Mononuclear cell (primary cell): ENCODE data around the gene PVALB. TPM values are rescaled to one million over a fixed set of nuclear protein-coding genes. Genes with fewer than 3 reads are reported as not detected.
A peak's percentile ranks its signal among the peaks of the same experiment; 100 is the strongest.

Source experiments
- H3K27me3 ChIP-seq: 2 replicates; pipeline ENCODE4 v1.6.0; 2011; ENCODE audit warnings: low read length, control low read depth; ENCODE audit not compliant: insufficient read depth
- H3K4me1 ChIP-seq: 2 replicates; pipeline ENCODE4 v1.5.1; 2011; ENCODE audit warnings: mild to moderate bottlenecking, low read length, control low read depth; ENCODE audit not compliant: insufficient read depth
- H3K4me3 ChIP-seq: 2 replicates; pipeline ENCODE4 v1.5.1; 2011; ENCODE audit warnings: mild to moderate bottlenecking, low read length, moderate library complexity
- H3K9me3 ChIP-seq: 2 replicates; pipeline ENCODE4 v1.5.1; 2011; ENCODE audit warnings: low read depth, mild to moderate bottlenecking, control low read depth, low read length
- total RNA-seq: library from RNA; depleted of rRNA; stranded (reverse); fragments of >200 nt; gene quantifications from one replicate; pipeline ENCODE4 v1.2.3, GENCODE V29; 2012

Gene PVALB
- total RNA-seq, 1 donor, result 0.73 TPM

GRCh38 chr22:36855478-36855877, 38.6 kb upstream of the PVALB start:
- H3K4me1 ChIP-seq, result peaks cover 56% of the 10 kb centered on the region

GRCh38 chr22:36853407-36854099, 36.7 kb upstream of the PVALB start:
- Histone ChIP-seq H3K4me3 (peak overlapping the region; percentile 23), H3K27me3 (no peaks in the 10 kb centered on the region), H3K9me3 (no peaks in the 10 kb centered on the region), H3K4me1 (peaks cover 37% of the 10 kb centered on the region)

More at GRCh38 chr22:36855478-36855877, 38.6 kb upstream of the PVALB start:
- Histone ChIP-seq H3K9me3 (no peaks in the 10 kb centered on the region), H3K4me3 (no peak overlapping the region), H3K27me3 (no peaks in the 10 kb centered on the region)

GRCh38 chr22:36852056-36852973, 35.5 kb upstream of the PVALB start:
- no peaks in the 10 kb centered on the region for H3K27me3 ChIP-seq
- H3K9me3 ChIP-seq, result no peaks in the 10 kb centered on the region
- H3K4me3 ChIP-seq, result no peak overlapping the region
- H3K4me1 ChIP-seq, result peaks cover 26% of the 10 kb centered on the region

- Histone ChIP-seq H3K4me1 (peaks cover 12% of the 10 kb centered on the region), H3K27me3 (no peaks in the 10 kb centered on the region), H3K4me3 (no peak overlapping the region), H3K9me3 (no peaks in the 10 kb centered on the region)
Measured at GRCh38 chr22:36850682-36851081, 33.8 kb upstream of the PVALB start.

- H3K9me3 ChIP-seq, result no peaks in the 10 kb centered on the region
- H3K4me1 ChIP-seq, result peaks cover 12% of the 10 kb centered on the region
- no peak overlapping the region for H3K4me3 ChIP-seq
- H3K27me3 ChIP-seq, result no peaks in the 10 kb centered on the region
Measured at GRCh38 chr22:36850056-36850455, 33.2 kb upstream of the PVALB start.

GRCh38 chr22:36846949-36847348, 30.1 kb upstream of the PVALB start:
- H3K27me3 ChIP-seq, result peaks cover 14% of the 10 kb centered on the region
- no peaks in the 10 kb centered on the region for H3K4me1 ChIP-seq
- H3K4me3 ChIP-seq, result no peak overlapping the region
- H3K9me3 ChIP-seq, result no peaks in the 10 kb centered on the region

GRCh38 chr22:36846271-36846670, 29.4 kb upstream of the PVALB start:
- no peak overlapping the region for H3K4me3 ChIP-seq
- no peaks in the 10 kb centered on the region for H3K4me1 ChIP-seq
- H3K27me3 ChIP-seq, result peaks cover 17% of the 10 kb centered on the region
- no peaks in the 10 kb centered on the region for H3K9me3 ChIP-seq

GRCh38 chr22:36840106-36840505, 23.3 kb upstream of the PVALB start:
- no peaks in the 10 kb centered on the region for H3K4me1 ChIP-seq
- H3K9me3 ChIP-seq, result peaks cover 6% of the 10 kb centered on the region
- peaks cover 44% of the 10 kb centered on the region for H3K27me3 ChIP-seq
- no peak overlapping the region for H3K4me3 ChIP-seq

GRCh38 chr22:36839356-36840073, 22.7 kb upstream of the PVALB start:
- Histone ChIP-seq H3K27me3 (peaks cover 48% of the 10 kb centered on the region), H3K4me1 (no peaks in the 10 kb centered on the region), H3K9me3 (peaks cover 6% of the 10 kb centered on the region), H3K4me3 (no peak overlapping the region)

GRCh38 chr22:36838119-36839030, 21.5 kb upstream of the PVALB start:
- Histone ChIP-seq H3K9me3 (peaks cover 6% of the 10 kb centered on the region), H3K27me3 (peaks cover 47% of the 10 kb centered on the region), H3K4me1 (peaks cover 2% of the 10 kb centered on the region), H3K4me3 (no peak overlapping the region)

GRCh38 chr22:36835903-36836302, 19.1 kb upstream of the PVALB start:
- peaks cover 6% of the 10 kb centered on the region for H3K9me3 ChIP-seq
- H3K27me3 ChIP-seq, result peaks cover 39% of the 10 kb centered on the region
- peaks cover 24% of the 10 kb centered on the region for H3K4me1 ChIP-seq
- no peak overlapping the region for H3K4me3 ChIP-seq

- H3K9me3 ChIP-seq, result peaks cover 6% of the 10 kb centered on the region
- peaks cover 61% of the 10 kb centered on the region for H3K27me3 ChIP-seq
- H3K4me1 ChIP-seq, result peaks cover 25% of the 10 kb centered on the region
- H3K4me3 ChIP-seq, result no peak overlapping the region
Measured at GRCh38 chr22:36833073-36833472, 16.2 kb upstream of the PVALB start.

- Histone ChIP-seq H3K4me3 (no peak overlapping the region), H3K4me1 (peaks cover 25% of the 10 kb centered on the region), H3K27me3 (peaks cover 57% of the 10 kb centered on the region), H3K9me3 (no peaks in the 10 kb centered on the region)
Measured at GRCh38 chr22:36831717-36832116, 14.9 kb upstream of the PVALB start.

- H3K4me1 ChIP-seq, result peaks cover 25% of the 10 kb centered on the region
- H3K27me3 ChIP-seq, result peaks cover 59% of the 10 kb centered on the region
- H3K4me3 ChIP-seq, result no peak overlapping the region
- no peaks in the 10 kb centered on the region for H3K9me3 ChIP-seq
Measured at GRCh38 chr22:36831206-36831605, 14.4 kb upstream of the PVALB start.
